Activated CD4-positive, CD25-positive, alpha-beta regulatory T cell treated with anti-CD3 and anti-CD28 coated beads, Interleukin-2, amount 50 U/mL, for 16 hours (primary cell): ENCODE data around the gene LARP6.
"Not testable (repeated sequence)": the region's sequence is repeated elsewhere in the genome, so short reads cannot be mapped to it uniquely, and the experiment has no call there.

Experiments
- DNase-seq: peaks from one replicate; pipeline ENCODE4 v3.0.0-alpha.2; 2020; ENCODE audit warnings: low read depth, low spot score

The LARP6 gene

GRCh38 chr15:70859322-70859908 lies 5.5 kb upstream of the LARP6 start:
- no peak for DNase-seq

DNA sequence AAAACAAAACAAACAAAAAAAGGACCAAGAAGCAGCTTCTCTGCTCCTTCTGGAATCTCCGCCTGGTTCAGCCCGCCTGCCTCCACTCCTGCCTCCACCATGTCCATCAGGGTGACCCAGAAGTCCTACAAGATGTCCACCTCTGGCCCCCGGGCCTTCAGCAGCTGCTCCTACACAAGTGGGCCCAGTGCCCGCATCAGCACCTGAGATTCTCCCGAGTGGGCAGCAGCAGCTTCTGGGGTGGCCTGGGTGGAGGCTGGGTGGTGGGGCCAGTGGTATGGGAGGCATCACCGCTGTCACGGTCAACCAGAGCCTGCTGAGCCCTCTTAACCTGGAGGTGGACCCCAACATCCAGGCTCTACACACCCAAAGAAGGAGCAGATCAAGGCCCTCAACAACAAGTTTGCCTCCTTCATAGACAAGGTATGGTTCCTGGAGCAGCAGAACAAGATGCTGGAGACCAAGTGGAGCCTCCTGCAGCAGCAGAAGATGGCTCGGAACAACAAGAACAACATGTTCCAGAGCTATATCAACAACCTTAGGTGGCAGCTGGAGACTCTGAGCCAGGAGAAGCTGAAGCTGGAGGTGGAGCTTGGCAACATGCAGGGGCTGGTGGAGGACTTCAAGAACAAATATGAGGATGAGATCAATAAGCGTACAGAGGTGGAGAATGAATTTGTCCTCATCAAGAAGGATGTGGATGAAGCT lies 4.8 kb upstream of the LARP6 start:
- not testable (repeated sequence) for DNase-seq

GRCh38 chr15:70857562-70858285 lies 3.8 kb upstream of the LARP6 start:
- DNase-seq = no peak

GRCh38 chr15:70856884-70857561 lies 3.1 kb upstream of the LARP6 start:
- no peak for DNase-seq

DNA sequence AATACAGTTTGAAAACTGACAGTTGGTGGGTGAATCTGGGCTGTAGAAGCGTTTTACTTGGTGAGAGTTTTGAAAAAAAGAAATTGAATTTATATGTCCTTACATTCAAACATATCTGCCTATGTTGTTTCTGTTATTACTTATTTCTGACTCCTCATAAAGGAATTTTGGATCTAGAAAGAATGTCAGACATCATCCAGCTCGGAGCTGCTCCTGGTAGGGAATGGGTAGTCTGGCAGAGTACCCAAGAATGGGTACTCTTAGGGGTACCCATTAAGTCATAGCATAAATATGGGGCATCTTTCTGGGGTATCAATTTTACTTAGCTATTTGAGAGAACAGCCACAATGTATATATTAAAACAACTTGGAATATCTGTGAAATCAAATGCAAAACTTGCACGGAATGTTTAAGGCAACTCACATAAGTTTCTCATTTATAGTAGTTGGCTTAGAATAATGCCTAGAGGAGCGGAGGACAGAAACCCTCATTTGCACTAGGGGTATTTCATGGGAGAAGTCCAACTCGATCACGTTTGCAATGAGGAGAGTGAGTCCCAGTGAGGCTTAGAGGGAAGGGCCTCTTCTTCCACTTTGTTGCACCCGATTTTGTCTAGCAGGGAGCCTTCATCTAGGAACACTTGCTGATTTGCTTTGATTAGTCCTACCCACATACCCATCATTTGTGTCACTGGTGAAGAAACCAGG lies 2.4 kb upstream of the LARP6 start:
- no peak for DNase-seq

- DNase-seq = no peak
These were observed 1.8 kb upstream of the LARP6 start for GRCh38 chr15:70855764-70856163.

- DNase-seq = no peak
These were observed 664 bp upstream of the LARP6 start for GRCh38 chr15:70854666-70854976.

DNA sequence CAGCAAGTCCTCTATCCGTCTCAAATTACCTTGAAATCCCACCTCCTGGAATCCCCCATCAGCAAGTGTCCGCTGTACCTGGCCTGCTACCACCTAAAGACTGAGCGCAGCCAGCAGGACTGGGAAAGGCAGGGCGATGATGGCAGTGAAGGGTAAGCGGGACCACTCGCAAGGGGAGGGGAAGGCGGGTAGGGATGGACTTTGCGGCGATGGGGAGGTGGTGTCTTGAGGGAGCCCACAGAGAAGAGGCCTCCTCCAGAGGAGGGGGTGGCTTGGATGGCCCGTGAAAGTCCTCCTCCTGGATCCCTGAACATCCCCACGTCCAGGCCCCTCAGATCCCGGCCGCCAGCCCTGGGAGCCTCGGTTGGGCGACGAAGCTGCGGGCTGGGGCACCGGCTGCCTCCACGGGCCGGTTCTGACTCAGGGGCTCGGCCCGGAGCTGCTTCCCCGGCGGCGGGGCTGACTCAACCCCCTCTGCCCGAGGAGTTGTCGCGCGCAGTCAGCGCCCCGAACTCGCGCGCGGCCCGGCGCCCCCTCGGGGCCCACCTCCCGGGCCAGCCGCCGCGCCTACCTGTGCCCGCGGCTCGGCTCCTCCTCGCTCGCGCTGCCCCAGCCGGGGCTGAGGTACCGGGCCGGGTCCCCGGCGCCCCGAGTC lies 512 bp downstream of the LARP6 start:
- no peak for DNase-seq

DNA sequence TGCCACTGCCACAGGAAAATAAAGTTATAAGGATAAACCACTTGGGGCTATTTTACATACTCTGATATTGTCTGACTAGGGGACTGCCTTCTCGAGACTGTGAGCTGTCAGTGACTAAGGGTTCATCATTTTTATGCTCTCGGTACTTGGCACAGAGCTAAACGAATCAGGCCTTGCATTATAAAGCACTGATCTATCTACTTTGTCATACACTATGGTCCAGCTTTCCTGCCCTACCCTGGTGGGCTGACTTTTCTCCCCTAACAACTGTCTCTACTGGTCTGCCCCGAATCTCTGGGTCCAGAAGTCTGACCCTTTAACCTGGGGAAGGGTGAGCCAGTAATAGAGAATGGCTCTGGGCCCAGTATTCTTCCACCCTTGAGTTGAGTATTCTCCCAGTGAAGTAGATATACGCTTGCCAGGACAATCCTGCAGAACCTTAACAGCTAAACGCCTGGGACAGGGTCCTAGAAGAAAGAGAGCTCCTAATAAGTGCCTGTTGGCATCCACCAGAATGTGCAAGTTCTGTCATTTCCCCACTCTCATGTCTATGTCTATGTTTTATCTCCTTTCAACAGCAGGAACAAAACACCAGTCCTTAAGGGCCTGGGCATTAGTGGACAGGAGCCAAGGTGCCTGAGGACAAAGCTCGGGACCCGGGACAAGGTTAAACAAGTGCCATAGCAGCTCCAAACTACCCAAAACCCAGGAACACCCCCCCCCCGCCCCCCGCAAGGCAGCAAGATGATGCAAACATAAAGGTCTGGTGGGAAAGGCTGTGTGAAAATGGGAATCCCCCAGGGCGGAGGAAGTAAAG lies 1.2 kb downstream of the LARP6 start:
- no peak for DNase-seq

GRCh38 chr15:70851889-70852288 lies 2.1 kb downstream of the LARP6 start:
- no peak for DNase-seq

DNA sequence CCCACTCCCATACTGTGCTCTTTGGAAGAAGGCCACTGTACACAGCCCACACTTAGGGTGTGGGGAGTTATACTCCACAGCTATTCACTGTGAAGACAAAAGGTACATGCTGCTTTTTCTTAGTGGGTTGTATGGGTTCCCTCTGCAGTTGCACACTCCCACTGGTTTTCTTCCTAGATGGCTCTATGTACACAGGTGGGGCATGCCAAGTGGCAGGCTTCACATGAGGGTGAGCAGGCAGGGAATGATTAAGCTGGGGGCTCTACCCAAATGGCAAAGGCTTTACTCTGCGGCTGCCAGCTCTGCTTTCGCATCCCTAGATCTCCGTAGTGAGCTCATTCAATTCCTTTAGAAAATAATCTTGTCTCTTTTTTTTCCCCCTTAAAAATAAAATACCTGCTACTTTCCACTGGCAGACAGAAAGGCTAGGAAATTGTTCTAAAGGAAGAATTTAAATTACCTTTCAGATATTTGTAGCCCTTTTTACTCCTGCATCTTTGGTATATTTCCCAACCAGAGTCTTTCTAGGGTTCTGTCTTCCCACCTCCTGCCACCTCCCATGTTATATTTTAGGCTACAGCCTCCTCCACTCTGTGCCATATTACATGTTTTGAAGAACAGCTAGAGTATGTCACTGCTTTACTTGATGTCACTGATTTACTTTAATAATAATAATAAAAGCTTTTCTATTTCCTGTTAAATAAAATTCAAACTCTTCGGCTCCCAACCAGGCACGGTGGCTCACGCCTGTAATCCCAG lies 8.2 kb downstream of the LARP6 start:
- DNase-seq = no peak

DNA sequence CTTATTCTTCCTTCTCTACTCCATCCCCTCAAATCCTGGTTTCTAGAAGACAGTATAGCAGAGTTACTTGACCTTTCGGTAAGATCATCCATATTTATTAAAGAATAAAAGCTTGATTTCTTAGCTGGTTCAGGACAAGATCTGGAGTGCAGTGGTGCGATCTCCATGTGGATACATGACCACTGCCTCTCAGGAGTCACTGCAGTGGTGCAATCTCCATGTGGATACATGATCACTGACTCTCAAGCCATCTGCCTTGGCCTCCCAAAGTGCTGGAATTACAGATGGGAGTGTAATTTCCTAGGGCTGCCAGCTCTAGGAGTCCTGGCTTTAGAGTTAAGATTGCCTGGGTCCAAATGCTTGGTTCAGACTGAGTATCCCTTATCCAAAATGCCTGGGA lies 16.5 kb downstream of the LARP6 start:
- no peak for DNase-seq

- no peak for DNase-seq
These were observed 18.1 kb downstream of the LARP6 start for GRCh38 chr15:70835841-70836240.

DNA sequence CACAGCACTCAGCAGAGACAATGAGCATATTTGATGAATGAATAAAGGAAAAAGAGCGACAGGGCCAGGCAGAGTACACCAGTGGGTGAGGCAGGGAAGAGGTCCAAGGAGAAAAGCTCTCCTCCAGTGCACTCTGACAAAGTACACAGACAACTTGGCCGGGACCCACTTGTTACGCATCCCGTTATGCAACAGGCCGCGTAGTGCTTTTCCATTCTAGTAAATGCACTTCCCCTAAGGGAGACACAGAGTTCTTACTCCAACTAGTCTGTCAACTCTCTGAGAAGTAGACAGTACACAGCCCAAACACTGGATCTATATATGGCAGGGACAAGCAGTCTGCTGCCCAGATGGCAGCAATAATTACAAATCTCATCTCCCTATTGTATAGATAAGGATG lies 18.5 kb downstream of the LARP6 start:
- DNase-seq = no peak

GRCh38 chr15:70834999-70835398 lies 19.0 kb downstream of the LARP6 start:
- no peak for DNase-seq

GRCh38 chr15:70833861-70834765 lies 19.8 kb downstream of the LARP6 start:
- no peak for DNase-seq

DNA sequence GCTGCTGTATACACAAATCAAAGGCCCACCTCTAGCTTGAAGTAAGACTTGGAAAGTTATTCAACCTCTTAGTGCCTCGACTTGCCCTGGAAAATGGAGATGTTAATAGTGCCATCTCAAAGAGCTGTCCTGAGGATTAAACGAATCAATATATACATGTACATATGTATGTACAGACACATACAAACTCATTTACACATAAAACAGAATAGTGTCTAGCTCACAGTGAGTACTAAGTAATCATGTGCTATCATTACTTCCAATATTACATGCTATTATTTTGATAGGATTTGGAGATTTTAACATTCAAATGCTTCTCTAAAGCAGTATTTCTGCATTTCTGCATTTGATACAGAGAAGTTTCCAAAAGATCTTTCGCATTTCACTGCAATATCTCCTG lies 20.5 kb downstream of the LARP6 start:
- no peak for DNase-seq

GRCh38 chr15:70832176-70832575 lies 21.8 kb downstream of the LARP6 start:
- no peak for DNase-seq
